ENCODE results near the gene ERN1. TPM values are rescaled to one million over a fixed set of nuclear protein-coding genes. Genes with fewer than 3 reads are reported as not detected.
A peak's percentile ranks its signal among the peaks of the same experiment; 100 is the strongest.

The ERN1 gene
- total and polyA plus RNA-seq, 2 of the 13 experiments (the other 11 are each of a cell fraction or from before 2014, with no cell fraction given) = 6.0 to 12.7 TPM

DNA sequence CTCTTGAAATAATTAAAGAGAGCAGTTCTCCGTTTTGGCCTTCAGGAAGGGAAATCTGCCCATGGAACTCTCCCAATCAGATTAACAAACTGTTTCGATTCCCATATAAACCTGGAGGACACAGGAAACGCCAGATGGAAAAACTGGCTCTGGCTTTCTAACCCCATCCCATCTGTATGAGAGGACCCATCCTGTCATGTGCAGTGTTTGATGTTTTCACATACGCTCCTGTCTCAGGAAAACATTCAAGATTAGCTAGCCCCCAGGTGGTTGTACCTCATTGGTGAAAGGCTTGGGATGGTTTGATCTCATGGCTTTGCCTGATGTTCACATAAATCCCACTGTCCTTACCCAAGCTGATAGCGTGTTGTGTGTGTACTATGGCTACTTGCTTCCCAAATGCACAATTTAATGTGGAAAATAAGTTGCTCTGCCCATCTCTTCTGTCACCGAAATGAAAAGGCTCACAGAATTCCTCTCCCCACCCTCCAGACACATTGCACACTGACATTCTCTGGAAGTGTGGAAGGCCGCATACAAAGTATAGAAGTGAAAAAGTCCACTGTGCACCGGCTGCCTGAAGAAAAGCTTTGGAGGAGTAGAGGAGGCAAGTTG, 18.2 kb upstream of the ERN1 start:
- Histone ChIP-seq H3K4me2 (ENCODE audit: low read depth, low read length) (peak overlapping the region; percentile 95; the same call in 1 of the 2 replicates), H3K4me3 (replicated peaks in 1 of 3; ENCODE audit: insufficient read depth in 1 of 3, low read depth in 2 of 3, low read length in 3 of 3) (no peak overlapping the region; a peak in 1 of 6 replicates), H3K9ac (ENCODE audit: insufficient read depth, low read depth, low read length) (peak overlapping the region; percentile 97; the same call in 1 of the 2 replicates), H3K27ac (ENCODE audit: extremely low read length, insufficient read depth, low read length) (peak overlapping the region; percentile 88), H3K4me1 (ENCODE audit: insufficient read depth, low read length) (peaks cover 73% of the 10 kb centered on the region), H4K20me1 (ENCODE audit: insufficient read depth, low read length) (no peaks in the 10 kb centered on the region), H2AFZ (ENCODE audit: low read length) (no peak overlapping the region), H3K27me3 (ENCODE audit: control insufficient read depth in 1 of 2, insufficient read depth in 2 of 2, low read length in 2 of 2) (no peaks in the 10 kb centered on the region; a peak in 1 of 5 replicates), H3K9me3 (ENCODE audit: low read length) (no peaks in the 10 kb centered on the region), H3K36me3 (replicated peaks in 1 of 2; ENCODE audit: control insufficient read depth in 1 of 2, insufficient read depth in 2 of 2, low read length in 2 of 2) (peaks cover 3 to 13% of the 10 kb centered on the region in 2 experiments), H3K79me2 (ENCODE audit: insufficient read depth, low read length) (peaks cover 20% of the 10 kb centered on the region)
- ATAC-seq (no peak), DNase-seq (ENCODE audit: low spot score) (peak; percentile 36), FAIRE-seq (no peak)
- CTCF ChIA-PET (ENCODE audit: low intra/inter-chr PET ratio, low total read pairs) = interaction anchor here (1.2 kb wide), 1 partner anchor 134 kb away, joined by 3 read pairs; no protein-coding TSS in a partner anchor
- 92% methylated on average over 8 of the region's 8 CpGs for WGBS (ENCODE audit: low lambda C conversion rate)
- POLR2A ChIA-PET = interaction anchor here (0.9 to 7.1 kb wide), 10 partner anchors 8 to 139 kb away, joined by 3 to 138 read pairs (median 13); partner anchors contain the start of genes ERN1 and TEX2
- no TSS peak for BruUV-seq (replicated peaks)
- intact Hi-C loops (cut with micrococcal nuclease; ENCODE audit: unreplicated experiment) (loop anchor here (5.0 kb wide), 2 partner anchors 114 to 134 kb away; partner anchors contain the start of gene TEX2), in situ Hi-C loops (cut with HindIII; ENCODE audit: extremely low pct_ligation_motif_present, low pct_unique_long_range_greater_than_20kb) (loop anchor here (5.0 kb wide), 2 partner anchors 34 to 114 kb away; partner anchors contain the start of gene TEX2)
- TF ChIP-seq ZC3H4 (CRISPR knock-in tag; IDR thresholded peaks at IDR 0.05; ENCODE audit: borderline replicate concordance) = peak; percentile 93
- peak; percentile 26 for TF ChIP-seq SRSF4 (IDR thresholded peaks at IDR 0.05; ENCODE audit: low read depth, low read length, poor library complexity, severe bottlenecking)
- peak; percentile 64; the same call in 1 of the 2 replicates for TF ChIP-seq CCDC6 (CRISPR knock-in tag; IDR thresholded peaks at IDR 0.05)
- no peak for TF ChIP-seq TEAD2 (CRISPR knock-in tag; IDR thresholded peaks at IDR 0.05)
- 0 out of 2 replicates have a peak, but pooled peaks have one; percentile 32 for TF ChIP-seq ZNF772 (CRISPR knock-in tag; IDR thresholded peaks at IDR 0.05)
- 0 out of 2 replicates have a peak, but pooled peaks have one; percentile 56 for TF ChIP-seq ZBTB20 (CRISPR knock-in tag; IDR thresholded peaks at IDR 0.05; ENCODE audit: borderline replicate concordance, low read depth)
- TF ChIP-seq POLR2AphosphoS5 (IDR thresholded peaks at IDR 0.05; ENCODE audit: low read depth, low read length) = peak; percentile 1; the same call in 1 of the 2 replicates
- TF ChIP-seq, protein P1, sequence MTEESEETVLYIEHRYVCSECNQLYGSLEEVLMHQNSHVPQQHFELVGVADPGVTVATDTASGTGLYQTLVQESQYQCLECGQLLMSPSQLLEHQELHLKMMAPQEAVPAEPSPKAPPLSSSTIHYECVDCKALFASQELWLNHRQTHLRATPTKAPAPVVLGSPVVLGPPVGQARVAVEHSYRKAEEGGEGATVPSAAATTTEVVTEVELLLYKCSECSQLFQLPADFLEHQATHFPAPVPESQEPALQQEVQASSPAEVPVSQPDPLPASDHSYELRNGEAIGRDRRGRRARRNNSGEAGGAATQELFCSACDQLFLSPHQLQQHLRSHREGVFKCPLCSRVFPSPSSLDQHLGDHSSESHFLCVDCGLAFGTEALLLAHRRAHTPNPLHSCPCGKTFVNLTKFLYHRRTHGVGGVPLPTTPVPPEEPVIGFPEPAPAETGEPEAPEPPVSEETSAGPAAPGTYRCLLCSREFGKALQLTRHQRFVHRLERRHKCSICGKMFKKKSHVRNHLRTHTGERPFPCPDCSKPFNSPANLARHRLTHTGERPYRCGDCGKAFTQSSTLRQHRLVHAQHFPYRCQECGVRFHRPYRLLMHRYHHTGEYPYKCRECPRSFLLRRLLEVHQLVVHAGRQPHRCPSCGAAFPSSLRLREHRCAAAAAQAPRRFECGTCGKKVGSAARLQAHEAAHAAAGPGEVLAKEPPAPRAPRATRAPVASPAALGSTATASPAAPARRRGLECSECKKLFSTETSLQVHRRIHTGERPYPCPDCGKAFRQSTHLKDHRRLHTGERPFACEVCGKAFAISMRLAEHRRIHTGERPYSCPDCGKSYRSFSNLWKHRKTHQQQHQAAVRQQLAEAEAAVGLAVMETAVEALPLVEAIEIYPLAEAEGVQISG (CRISPR knock-in tag; IDR thresholded peaks at IDR 0.05) = peak; percentile 17; the same call in 1 of the 2 replicates
- TF ChIP-seq, protein P2, sequence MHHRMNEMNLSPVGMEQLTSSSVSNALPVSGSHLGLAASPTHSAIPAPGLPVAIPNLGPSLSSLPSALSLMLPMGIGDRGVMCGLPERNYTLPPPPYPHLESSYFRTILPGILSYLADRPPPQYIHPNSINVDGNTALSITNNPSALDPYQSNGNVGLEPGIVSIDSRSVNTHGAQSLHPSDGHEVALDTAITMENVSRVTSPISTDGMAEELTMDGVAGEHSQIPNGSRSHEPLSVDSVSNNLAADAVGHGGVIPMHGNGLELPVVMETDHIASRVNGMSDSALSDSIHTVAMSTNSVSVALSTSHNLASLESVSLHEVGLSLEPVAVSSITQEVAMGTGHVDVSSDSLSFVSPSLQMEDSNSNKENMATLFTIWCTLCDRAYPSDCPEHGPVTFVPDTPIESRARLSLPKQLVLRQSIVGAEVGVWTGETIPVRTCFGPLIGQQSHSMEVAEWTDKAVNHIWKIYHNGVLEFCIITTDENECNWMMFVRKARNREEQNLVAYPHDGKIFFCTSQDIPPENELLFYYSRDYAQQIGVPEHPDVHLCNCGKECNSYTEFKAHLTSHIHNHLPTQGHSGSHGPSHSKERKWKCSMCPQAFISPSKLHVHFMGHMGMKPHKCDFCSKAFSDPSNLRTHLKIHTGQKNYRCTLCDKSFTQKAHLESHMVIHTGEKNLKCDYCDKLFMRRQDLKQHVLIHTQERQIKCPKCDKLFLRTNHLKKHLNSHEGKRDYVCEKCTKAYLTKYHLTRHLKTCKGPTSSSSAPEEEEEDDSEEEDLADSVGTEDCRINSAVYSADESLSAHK (CRISPR knock-in tag; IDR thresholded peaks at IDR 0.05; ENCODE audit: borderline replicate concordance) = no peak
- TF ChIP-seq, protein P3, sequence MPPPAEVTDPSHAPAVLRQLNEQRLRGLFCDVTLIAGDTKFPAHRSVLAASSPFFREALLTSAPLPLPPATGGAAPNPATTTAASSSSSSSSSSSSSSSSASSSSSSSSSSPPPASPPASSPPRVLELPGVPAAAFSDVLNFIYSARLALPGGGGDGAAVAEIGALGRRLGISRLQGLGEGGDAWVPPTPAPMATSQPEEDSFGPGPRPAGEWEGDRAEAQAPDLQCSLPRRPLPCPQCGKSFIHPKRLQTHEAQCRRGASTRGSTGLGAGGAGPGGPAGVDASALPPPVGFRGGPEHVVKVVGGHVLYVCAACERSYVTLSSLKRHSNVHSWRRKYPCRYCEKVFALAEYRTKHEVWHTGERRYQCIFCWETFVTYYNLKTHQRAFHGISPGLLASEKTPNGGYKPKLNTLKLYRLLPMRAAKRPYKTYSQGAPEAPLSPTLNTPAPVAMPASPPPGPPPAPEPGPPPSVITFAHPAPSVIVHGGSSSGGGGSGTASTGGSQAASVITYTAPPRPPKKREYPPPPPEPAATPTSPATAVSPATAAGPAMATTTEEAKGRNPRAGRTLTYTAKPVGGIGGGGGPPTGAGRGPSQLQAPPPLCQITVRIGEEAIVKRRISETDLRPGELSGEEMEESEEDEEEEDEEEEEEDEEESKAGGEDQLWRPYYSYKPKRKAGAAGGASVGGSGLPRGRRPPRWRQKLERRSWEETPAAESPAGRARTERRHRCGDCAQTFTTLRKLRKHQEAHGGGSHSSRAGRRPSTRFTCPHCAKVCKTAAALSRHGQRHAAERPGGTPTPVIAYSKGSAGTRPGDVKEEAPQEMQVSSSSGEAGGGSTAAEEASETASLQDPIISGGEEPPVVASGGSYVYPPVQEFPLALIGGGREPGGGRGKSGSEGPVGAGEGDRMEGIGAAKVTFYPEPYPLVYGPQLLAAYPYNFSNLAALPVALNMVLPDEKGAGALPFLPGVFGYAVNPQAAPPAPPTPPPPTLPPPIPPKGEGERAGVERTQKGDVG (CRISPR knock-in tag; IDR thresholded peaks at IDR 0.05; ENCODE audit: borderline replicate concordance) = peak; percentile 37; the same call in 1 of the 2 replicates
- 0 out of 2 replicates have a peak, but pooled peaks have one; percentile 17 for TF ChIP-seq TSC22D2 (CRISPR knock-in tag; IDR thresholded peaks at IDR 0.05; ENCODE audit: borderline replicate concordance)
- no peak for TF ChIP-seq HDAC1 (CRISPR knock-in tag; IDR thresholded peaks at IDR 0.05)
- TF ChIP-seq SIX1 (CRISPR knock-in tag; IDR thresholded peaks at IDR 0.05; ENCODE audit: borderline replicate concordance) = no peak
- TF ChIP-seq TBP (CRISPR knock-in tag; IDR thresholded peaks at IDR 0.05) = no peak

Measured in HepG2 (cell line).